Breast epithelium (tissue), 4 donors: ENCODE data around the gene CDC42. TPM values are rescaled to one million over a fixed set of nuclear protein-coding genes. Genes with fewer than 3 reads are reported as not detected.

Experiments used
- DNase-seq, 2 donors: peaks; one replicate each; pipeline ENCODE4 v3.0.0-alpha.2; 2019; ENCODE audit warnings: low spot score in 2 of 2
- H3K27ac ChIP-seq, 2 donors: fragments of 200-600 bp; sonication (generic) in 1 of 2; one replicate each; pipeline ENCODE4 v1.5.1; 2016 to 2019; ENCODE audit warnings: mild to moderate bottlenecking in 1 of 2
- H3K27me3 ChIP-seq, 2 donors: fragments of 200-600 bp; sonication (generic) in 1 of 2; one replicate each; pipeline versions ENCODE4 v1.5.1 to v1.6.0; 2017 to 2019; ENCODE audit warnings: control low read depth in 1 of 2, mild to moderate bottlenecking in 1 of 2
- H3K36me3 ChIP-seq: fragments of 200-600 bp; one replicate; pipeline ENCODE4 v1.5.1; 2019
- H3K4me1 ChIP-seq, 2 donors: fragments of 200-600 bp; sonication (generic); one replicate each; pipeline ENCODE4 v1.5.1; 2016 to 2019; ENCODE audit warnings: control low read depth in 1 of 2
- H3K4me3 ChIP-seq, 3 donors: fragments of 200-600 bp; sonication (generic); 1 replicate in 2 of 3; 2 replicates in 1 of 3; pipeline ENCODE4 v1.5.1; 2016 to 2019; ENCODE audit warnings: mild to moderate bottlenecking in 3 of 3, moderate library complexity in 2 of 3
- H3K9me3 ChIP-seq, 2 donors: fragments of 200-600 bp; sonication (generic) in 1 of 2; one replicate each; pipeline ENCODE4 v1.5.1; 2016 to 2019; ENCODE audit warnings: control low read depth in 1 of 2
- CTCF ChIP-seq, 3 donors: fragments of 450-650 bp; IDR thresholded peaks; one replicate each; pipeline ENCODE4 v1.5.1; 2016 to 2017; ENCODE audit warnings: antibody characterized with exemption in 3 of 3, mild to moderate bottlenecking in 3 of 3, moderate library complexity in 3 of 3
- POLR2A ChIP-seq: fragments of 450-650 bp; IDR thresholded peaks from one replicate; pipeline ENCODE4 v1.6.1; 2016; ENCODE audit warnings: antibody characterized with exemption, mild to moderate bottlenecking, moderate library complexity
- POLR2AphosphoS5 ChIP-seq, 3 donors: sonication (generic); formaldehyde crosslinking; IDR thresholded peaks; one replicate each; pipeline ENCODE4 v1.6.1; 2017; ENCODE audit warnings: antibody characterized with exemption in 3 of 3
- intact Hi-C: fragments of 100-400 bp; cut with DNase I; formaldehyde crosslinking; loops from one replicate; pipeline ENCODE4 v1.15.1; 2023; ENCODE audit warnings: low total_unique reads
- total RNA-seq, 3 donors: library from RNA; depleted of rRNA; stranded (reverse); fragments of >200 nt; gene quantifications; one replicate each; pipeline ENCODE4 v1.1.0, GENCODE V29; 2016

Gene CDC42
- total RNA-seq, 3 donors from 2014 or later: 192 to 255 (median 213) TPM

GRCh38 chr1:22132517-22133235 is 80.2 kb downstream of the CDC42 start:
- no peak overlapping the region for H3K4me3 ChIP-seq
- no peak overlapping the region for H3K27ac ChIP-seq
- no peak for TF ChIP-seq CTCF (IDR thresholded peaks at IDR 0.05)
- no peak for TF ChIP-seq POLR2AphosphoS5 (IDR thresholded peaks at IDR 0.05)
- no peak for TF ChIP-seq POLR2A
- H3K36me3 ChIP-seq: no peaks in the 10 kb centered on the region
- intact Hi-C loops: no loop called here
- H3K4me1 ChIP-seq: peaks cover 0 to 5% of the 10 kb centered on the region in 2 donors
- DNase-seq: no peak
- no peaks in the 10 kb centered on the region for H3K27me3 ChIP-seq
- H3K9me3 ChIP-seq: no peaks in the 10 kb centered on the region

- no peak for TF ChIP-seq POLR2A
- no peak for DNase-seq
- no peak overlapping the region for H3K4me3 ChIP-seq
- intact Hi-C loops: no loop called here
- H3K4me1 ChIP-seq: peaks cover 0 to 5% of the 10 kb centered on the region in 2 donors
- H3K27me3 ChIP-seq: no peaks in the 10 kb centered on the region
- H3K27ac ChIP-seq: no peak overlapping the region
- no peaks in the 10 kb centered on the region for H3K36me3 ChIP-seq
- H3K9me3 ChIP-seq: no peaks in the 10 kb centered on the region
These were observed 80.9 kb downstream of the CDC42 start for GRCh38 chr1:22133247-22133930.

- DNase-seq: no peak
- no peaks in the 10 kb centered on the region for H3K27me3 ChIP-seq
- peaks cover 0 to 5% of the 10 kb centered on the region in 2 donors for H3K4me1 ChIP-seq
- no peaks in the 10 kb centered on the region for H3K9me3 ChIP-seq
- no peak overlapping the region for H3K4me3 ChIP-seq
- intact Hi-C loops: no loop called here
- no peak for TF ChIP-seq POLR2AphosphoS5 (IDR thresholded peaks at IDR 0.05)
- TF ChIP-seq CTCF (IDR thresholded peaks at IDR 0.05): no peak
- TF ChIP-seq POLR2A: no peak
- no peaks in the 10 kb centered on the region for H3K36me3 ChIP-seq
- H3K27ac ChIP-seq: no peak overlapping the region
These were observed 81.4 kb downstream of the CDC42 start for GRCh38 chr1:22133931-22134324.

- H3K4me1 ChIP-seq: peaks cover 0 to 9% of the 10 kb centered on the region in 2 donors
- peak in 1 of 2 donors; percentile 56 for DNase-seq
- peak overlapping the region in 2 of 3 donors; percentile 8 to 46 for H3K4me3 ChIP-seq
- H3K36me3 ChIP-seq: no peaks in the 10 kb centered on the region
- H3K9me3 ChIP-seq: no peaks in the 10 kb centered on the region
- intact Hi-C loops: no loop called here
- no peaks in the 10 kb centered on the region for H3K27me3 ChIP-seq
- TF ChIP-seq CTCF (IDR thresholded peaks at IDR 0.05) (no peak), POLR2A (no peak), POLR2AphosphoS5 (IDR thresholded peaks at IDR 0.05) (no peak)
- peak overlapping the region; percentile 48 to 70 for H3K27ac ChIP-seq
These were observed 84.7 kb downstream of the CDC42 start for GRCh38 chr1:22137004-22137720.

GRCh38 chr1:22139066-22139594 is 86.6 kb downstream of the CDC42 start:
- H3K9me3 ChIP-seq: no peaks in the 10 kb centered on the region
- intact Hi-C loops: no loop called here
- H3K36me3 ChIP-seq: no peaks in the 10 kb centered on the region
- no peak overlapping the region for H3K4me3 ChIP-seq
- no peak for DNase-seq
- H3K27me3 ChIP-seq: no peaks in the 10 kb centered on the region
- H3K4me1 ChIP-seq: peaks cover 0 to 14% of the 10 kb centered on the region in 2 donors
- H3K27ac ChIP-seq: peak overlapping the region in 1 of 2 donors; percentile 4
- no peak for TF ChIP-seq CTCF (IDR thresholded peaks at IDR 0.05)
- TF ChIP-seq POLR2A: no peak
- no peak for TF ChIP-seq POLR2AphosphoS5 (IDR thresholded peaks at IDR 0.05)
